ENCODE measurements around the gene KIAA0753.

- TF ChIP-seq SP1 (IDR thresholded peaks at IDR 0.05): no peak
- TF ChIP-seq ZNF384 (IDR thresholded peaks at IDR 0.05): no peak
- no peak for TF ChIP-seq ARNT (IDR thresholded peaks at IDR 0.05)
- no peak for TF ChIP-seq ELF4 (IDR thresholded peaks at IDR 0.05)
Observed at GRCh38 chr17:6596941-6597340, 43.6 kb downstream of the KIAA0753 start.
